Osteoblast (primary cell): ENCODE results near the gene ZNF772. TPM values are rescaled to one million over a fixed set of nuclear protein-coding genes. Genes with fewer than 3 reads are reported as not detected.

ENCODE experiments used
- DNase-seq: peaks from one replicate; pipeline ENCODE4 v3.0.0; 2011; ENCODE audit warnings: low spot score, mixed read lengths; ENCODE audit not compliant: insufficient read length; ENCODE audit errors: missing footprints
- H2AFZ ChIP-seq: 2 replicates; pipeline ENCODE4 v1.6.0; 2011; ENCODE audit warnings: mild to moderate bottlenecking, low read length
- H3K27ac ChIP-seq: 2 replicates; pipeline ENCODE4 v1.5.1; 2011; ENCODE audit warnings: mild to moderate bottlenecking, low read depth, low read length, moderate library complexity
- H3K27me3 ChIP-seq: 2 replicates; pipeline ENCODE4 v1.6.0; 2012; ENCODE audit warnings: mild to moderate bottlenecking, control low read depth, inconsistent platforms, low read length, moderate library complexity; ENCODE audit not compliant: insufficient read depth
- H3K36me3 ChIP-seq: 2 replicates; pipeline ENCODE4 v1.5.1; 2011; ENCODE audit warnings: mild to moderate bottlenecking, low read length, control low read depth, moderate library complexity; ENCODE audit not compliant: insufficient read depth
- H3K4me1 ChIP-seq: 2 replicates; pipeline ENCODE4 v1.5.1; 2011; ENCODE audit warnings: mild to moderate bottlenecking, low read length, control low read depth, moderate library complexity; ENCODE audit not compliant: insufficient read depth
- H3K4me2 ChIP-seq: 2 replicates; pipeline ENCODE4 v1.6.0; 2011; ENCODE audit warnings: mild to moderate bottlenecking, low read length; ENCODE audit not compliant: insufficient read depth
- H3K4me3 ChIP-seq: fragments of 200-600 bp; sonication (generic); 3 replicates; pipeline ENCODE4 v1.5.1; 2012; ENCODE audit warnings: mild to moderate bottlenecking, low read length, inconsistent platforms; ENCODE audit not compliant: insufficient read depth
- H3K79me2 ChIP-seq: 2 replicates; pipeline ENCODE4 v1.6.0; 2012; ENCODE audit warnings: mild to moderate bottlenecking, low read length, control low read depth, inconsistent platforms; ENCODE audit not compliant: insufficient read depth
- H3K9me3 ChIP-seq: 2 replicates; pipeline ENCODE4 v1.5.1; 2011; ENCODE audit warnings: low read depth, low read length, control low read depth
- H4K20me1 ChIP-seq: 2 replicates; pipeline ENCODE4 v1.6.0; 2012; ENCODE audit warnings: mild to moderate bottlenecking, low read length, control low read depth; ENCODE audit not compliant: insufficient read depth
- CTCF ChIP-seq: IDR thresholded peaks from 2 replicates; pipeline ENCODE4 v1.5.1; 2011; ENCODE audit warnings: mild to moderate bottlenecking, low read depth, low read length, moderate library complexity; ENCODE audit errors: extremely low read depth
- total RNA-seq: library from RNA; depleted of rRNA; stranded (reverse); fragments of >200 nt; gene quantifications from 2 replicates; pipeline ENCODE4 v1.2.3, GENCODE V29; 2012

The ZNF772 gene
- total RNA-seq, 1 donor = 19.2 TPM

DNA sequence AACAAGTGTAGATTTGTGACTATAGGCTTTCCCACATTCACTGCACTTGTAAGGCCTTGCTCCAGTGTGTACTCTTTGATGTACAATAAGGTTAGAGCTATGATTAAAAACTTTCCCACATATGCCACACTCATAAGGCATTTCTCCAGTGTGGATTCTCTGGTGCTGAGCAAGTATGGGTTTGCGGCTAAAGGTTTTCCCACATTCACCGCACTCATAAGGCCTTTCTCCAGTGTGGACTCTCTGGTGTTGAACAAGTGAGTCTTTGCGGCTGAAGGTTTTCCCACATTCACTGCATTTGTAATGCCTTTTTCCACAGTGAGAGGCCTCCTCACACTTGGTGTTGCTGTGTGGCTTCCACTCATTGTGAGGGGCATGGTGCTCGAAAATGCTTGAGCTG is 3.7 kb downstream of the ZNF772 start:
- Histone ChIP-seq H3K79me2 (peaks cover 45% of the 10 kb centered on the region), H3K27me3 (no peaks in the 10 kb centered on the region), H3K27ac (no peak overlapping the region), H3K4me3 (no peak overlapping the region), H2AFZ (no peak overlapping the region), H4K20me1 (no peaks in the 10 kb centered on the region), H3K4me2 (no peak overlapping the region), H3K36me3 (peaks cover 24% of the 10 kb centered on the region), H3K4me1 (peaks cover 5% of the 10 kb centered on the region), H3K9me3 (peaks cover 50% of the 10 kb centered on the region)
- DNase-seq = no peak
- TF ChIP-seq CTCF = no peak

DNA sequence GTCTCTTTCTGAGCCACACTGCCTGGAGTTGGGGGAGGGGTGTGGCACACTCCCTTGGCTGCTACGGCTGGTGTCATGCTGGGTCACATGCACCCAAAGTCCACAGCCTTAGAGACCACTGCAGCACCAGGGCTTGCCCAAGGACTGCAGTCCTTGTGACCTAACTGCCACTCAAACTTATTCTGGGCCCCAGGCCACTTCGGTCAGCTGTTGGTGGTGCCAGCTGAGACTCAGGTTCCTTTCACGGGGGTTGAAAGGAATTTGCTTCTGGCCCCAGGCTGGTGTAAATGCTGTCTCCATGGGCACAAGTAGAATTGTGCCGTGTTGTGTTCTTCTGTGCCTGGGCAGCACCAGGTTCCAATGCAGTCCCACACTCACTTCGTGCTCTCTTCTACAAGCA is 10.9 kb downstream of the ZNF772 start:
- Histone ChIP-seq H3K4me2 (no peak overlapping the region), H3K27me3 (no peaks in the 10 kb centered on the region), H3K36me3 (no peaks in the 10 kb centered on the region), H3K4me3 (no peak overlapping the region), H2AFZ (no peak overlapping the region), H3K9me3 (peaks cover 26% of the 10 kb centered on the region), H3K27ac (no peak overlapping the region), H3K79me2 (peaks cover 3% of the 10 kb centered on the region), H3K4me1 (no peaks in the 10 kb centered on the region), H4K20me1 (no peaks in the 10 kb centered on the region)
- no peak for DNase-seq
- no peak for TF ChIP-seq CTCF

DNA sequence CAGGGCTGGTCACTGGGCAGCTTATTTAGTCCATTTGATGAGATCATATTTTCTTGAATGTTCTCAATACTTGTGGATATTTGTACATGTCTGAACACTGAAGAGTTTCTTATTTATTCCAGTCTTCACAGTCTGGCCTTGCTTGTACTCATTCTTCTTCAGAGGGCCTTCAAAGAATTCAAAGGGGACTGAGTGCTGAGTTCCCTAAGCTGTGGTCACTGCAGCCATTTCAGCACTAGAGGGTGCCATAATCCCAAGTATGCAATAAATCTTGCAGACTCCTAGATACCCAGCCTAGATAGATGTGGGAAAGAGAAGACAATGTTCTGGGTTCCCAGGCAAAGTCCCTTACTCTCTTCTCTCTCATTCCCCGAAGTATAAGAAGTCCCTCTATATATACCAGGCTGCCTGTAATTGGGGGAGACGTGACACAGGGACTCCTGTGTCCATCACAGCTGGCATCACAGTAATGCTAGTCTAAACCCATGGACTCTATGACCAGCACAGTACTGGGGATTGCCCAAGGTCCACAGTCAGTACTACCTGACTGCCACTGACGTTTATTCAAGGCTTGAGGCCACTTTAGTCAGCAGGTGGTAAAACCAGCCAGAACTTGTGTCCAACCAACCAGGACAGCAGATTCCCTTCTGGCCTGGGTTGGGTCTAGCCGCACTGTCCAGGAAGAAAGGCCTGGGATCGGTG is 11.5 kb downstream of the ZNF772 start:
- no peaks in the 10 kb centered on the region for H3K4me1 ChIP-seq
- H3K79me2 ChIP-seq = peaks cover 2% of the 10 kb centered on the region
- no peak for DNase-seq
- no peak overlapping the region for H3K4me2 ChIP-seq
- peaks cover 21% of the 10 kb centered on the region for H3K9me3 ChIP-seq
- no peak overlapping the region for H2AFZ ChIP-seq
- H4K20me1 ChIP-seq = no peaks in the 10 kb centered on the region
- TF ChIP-seq CTCF = peak; percentile 25
- no peaks in the 10 kb centered on the region for H3K36me3 ChIP-seq
- no peak overlapping the region for H3K4me3 ChIP-seq
- H3K27ac ChIP-seq = no peak overlapping the region
- H3K27me3 ChIP-seq = no peaks in the 10 kb centered on the region

DNA sequence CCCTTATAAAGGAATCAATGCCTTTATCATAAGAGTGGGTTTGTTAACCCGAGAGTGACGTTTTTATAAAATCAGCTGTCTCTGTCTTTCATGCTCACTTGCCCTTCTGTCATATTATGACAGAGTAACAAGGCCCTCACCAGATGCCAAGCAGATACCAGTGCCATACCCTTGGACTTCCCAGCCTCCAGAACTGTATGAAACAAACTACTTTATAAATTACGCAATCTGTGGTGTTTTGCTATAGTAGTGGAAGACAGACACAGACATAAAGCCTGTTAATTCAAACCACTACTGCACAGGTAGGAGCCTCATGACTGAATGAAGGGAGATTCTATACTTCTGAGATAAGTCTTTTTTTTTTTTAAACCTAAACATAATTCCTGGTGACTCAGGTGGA is 25.1 kb downstream of the ZNF772 start:
- no peak for TF ChIP-seq CTCF
- H3K4me3 ChIP-seq = no peak overlapping the region
- no peak overlapping the region for H2AFZ ChIP-seq
- no peaks in the 10 kb centered on the region for H3K79me2 ChIP-seq
- H3K36me3 ChIP-seq = no peaks in the 10 kb centered on the region
- no peaks in the 10 kb centered on the region for H4K20me1 ChIP-seq
- no peaks in the 10 kb centered on the region for H3K27me3 ChIP-seq
- peak; percentile 19 for DNase-seq
- H3K4me2 ChIP-seq = no peak overlapping the region
- H3K27ac ChIP-seq = no peak overlapping the region
- no peaks in the 10 kb centered on the region for H3K9me3 ChIP-seq
- H3K4me1 ChIP-seq = no peaks in the 10 kb centered on the region
